HG02840 (cell line): Measurements from ENCODE around the gene ARHGAP45.
"Not testable (repeated sequence)": the region's sequence is repeated elsewhere in the genome, so short reads cannot be mapped to it uniquely, and the experiment has no call there.

ENCODE experiments used
- ATAC-seq: cut with Tn5 transposase; IDR thresholded peaks from one replicate; pipeline ENCODE4 v1.9.1; 2021; ENCODE audit warnings: mild to moderate bottlenecking, moderate library complexity, moderate number of reproducible peaks; ENCODE audit not compliant: unreplicated experiment, low FRiP score

Gene ARHGAP45

DNA sequence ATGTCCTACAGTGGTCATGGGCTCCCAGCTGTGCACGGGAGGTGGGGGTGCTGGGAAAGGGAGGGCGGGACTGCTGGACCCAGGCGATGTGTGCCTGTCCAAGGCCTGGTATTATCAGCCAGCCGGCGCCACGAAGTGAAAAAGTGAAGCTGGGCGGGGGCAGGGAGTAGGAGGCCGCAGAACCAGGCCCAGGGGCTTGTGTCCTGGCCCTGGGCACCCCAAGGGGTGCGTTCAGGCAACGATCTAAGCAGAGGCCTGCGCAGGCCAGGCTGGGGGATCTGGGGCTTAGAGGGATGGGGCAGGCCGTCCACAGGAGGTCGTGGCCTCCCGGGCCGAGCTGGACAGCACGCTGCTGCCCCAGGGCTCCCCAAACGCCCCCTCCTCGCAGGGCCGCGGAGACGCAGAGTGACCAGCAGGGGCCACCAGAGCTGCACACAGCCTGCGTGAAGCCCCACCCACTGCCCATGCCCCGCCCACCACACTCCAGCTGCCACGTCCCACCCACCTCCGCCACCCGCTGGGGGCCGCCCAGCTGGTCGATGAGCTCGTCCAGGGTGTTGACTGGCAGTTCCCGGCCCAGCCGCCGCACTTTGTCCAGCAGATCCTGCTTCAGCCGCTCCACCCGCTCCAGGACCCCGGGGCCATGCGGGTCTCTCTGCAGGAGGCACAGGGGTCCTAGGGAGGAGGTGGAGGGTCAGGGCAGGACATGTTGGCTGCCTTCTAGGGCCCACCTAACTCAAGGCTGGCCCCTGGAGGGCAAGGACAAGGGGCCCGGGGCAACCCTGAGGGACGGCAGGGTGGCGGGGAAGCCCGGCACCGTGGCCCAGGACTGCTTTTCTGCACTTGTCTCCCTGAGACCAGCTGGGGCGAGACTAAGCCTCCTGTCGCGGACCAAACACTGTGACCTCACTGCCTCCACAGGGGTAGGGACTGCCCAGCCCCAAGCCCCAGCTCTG lies 46.3 kb downstream of the ARHGAP45 start:
- no peak for ATAC-seq

DNA sequence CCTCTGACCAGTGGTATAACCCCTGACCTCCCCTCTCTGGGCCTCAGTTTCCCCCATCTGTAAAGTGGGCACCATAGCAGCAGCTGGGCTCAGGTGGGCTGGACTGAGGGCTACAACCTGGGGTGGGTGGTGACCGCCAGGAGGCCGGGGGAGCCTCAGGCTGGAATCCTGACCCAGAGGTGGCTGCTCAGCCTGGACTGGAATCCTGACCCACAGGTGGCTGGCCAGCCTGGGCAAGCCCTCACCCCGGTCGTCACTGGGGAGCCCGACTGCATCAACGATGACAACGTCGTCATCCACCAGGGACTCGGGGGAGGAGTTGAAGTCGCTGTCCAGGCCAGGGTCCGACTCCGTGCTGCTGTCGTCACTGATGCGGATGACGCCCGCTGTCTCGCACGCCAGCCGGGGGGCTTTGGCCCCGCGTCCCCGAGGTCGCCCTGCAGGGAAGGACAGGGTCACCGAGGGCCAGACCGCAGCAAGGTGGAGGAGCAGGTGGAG lies 47.1 kb downstream of the ARHGAP45 start:
- ATAC-seq: no peak

DNA sequence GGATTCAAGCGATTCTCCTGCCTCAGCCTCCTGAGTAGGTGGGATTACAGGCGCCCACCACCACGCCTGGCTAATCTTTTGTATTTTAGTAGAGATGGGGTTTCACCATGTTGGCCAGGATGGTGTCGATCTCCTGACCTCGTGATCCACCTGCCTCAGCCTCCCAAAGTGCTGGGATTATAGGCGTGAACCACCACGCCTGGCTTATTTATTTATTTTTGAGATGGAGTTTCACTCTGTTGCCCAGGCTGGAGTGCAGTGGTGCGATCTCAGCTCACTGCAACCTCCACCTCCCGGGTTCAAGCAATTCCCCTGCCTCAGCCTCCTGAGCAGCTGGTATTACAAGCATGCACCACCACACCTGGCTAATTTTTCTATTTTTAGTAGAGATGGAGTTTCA lies 47.8 kb downstream of the ARHGAP45 start:
- ATAC-seq: not testable (repeated sequence)

DNA sequence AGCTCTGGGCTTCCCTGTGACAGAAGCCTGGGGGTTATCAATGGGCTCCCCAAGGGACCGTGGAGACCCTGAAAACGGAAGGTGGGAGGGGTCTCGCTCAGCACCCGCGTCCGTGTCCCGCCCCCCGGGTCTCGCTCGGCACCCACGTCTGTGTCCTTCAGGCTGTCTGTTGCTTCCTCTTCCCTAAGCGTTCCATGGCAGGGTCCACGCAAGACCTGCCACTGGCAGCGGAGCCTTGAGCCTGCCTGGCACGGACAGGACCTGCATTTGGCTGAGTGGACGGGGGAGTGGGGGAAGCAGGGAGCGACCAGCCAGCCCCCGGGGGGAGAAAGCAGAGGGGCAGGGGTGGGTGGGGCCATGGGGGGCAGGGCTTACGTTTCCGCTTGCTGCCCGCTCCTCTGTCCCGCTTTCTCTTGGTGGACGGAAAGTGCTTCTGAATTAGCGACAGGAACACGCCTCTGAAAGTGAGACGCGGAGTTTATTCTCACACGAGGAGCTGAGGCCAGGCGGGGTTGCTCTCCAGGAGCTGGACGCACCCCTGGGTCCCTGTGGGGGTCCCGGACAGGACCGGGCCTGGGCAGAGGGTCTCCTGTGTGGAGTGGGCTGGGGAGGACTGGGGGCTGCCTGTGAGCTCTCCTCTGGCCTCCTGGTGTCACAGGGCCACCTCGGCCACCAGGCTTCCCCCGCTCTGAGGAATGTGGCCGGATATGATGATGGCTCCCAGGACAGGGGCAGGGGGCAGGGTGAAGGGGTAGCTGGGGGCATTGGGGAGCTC lies 48.9 kb downstream of the ARHGAP45 start:
- no peak for ATAC-seq

DNA sequence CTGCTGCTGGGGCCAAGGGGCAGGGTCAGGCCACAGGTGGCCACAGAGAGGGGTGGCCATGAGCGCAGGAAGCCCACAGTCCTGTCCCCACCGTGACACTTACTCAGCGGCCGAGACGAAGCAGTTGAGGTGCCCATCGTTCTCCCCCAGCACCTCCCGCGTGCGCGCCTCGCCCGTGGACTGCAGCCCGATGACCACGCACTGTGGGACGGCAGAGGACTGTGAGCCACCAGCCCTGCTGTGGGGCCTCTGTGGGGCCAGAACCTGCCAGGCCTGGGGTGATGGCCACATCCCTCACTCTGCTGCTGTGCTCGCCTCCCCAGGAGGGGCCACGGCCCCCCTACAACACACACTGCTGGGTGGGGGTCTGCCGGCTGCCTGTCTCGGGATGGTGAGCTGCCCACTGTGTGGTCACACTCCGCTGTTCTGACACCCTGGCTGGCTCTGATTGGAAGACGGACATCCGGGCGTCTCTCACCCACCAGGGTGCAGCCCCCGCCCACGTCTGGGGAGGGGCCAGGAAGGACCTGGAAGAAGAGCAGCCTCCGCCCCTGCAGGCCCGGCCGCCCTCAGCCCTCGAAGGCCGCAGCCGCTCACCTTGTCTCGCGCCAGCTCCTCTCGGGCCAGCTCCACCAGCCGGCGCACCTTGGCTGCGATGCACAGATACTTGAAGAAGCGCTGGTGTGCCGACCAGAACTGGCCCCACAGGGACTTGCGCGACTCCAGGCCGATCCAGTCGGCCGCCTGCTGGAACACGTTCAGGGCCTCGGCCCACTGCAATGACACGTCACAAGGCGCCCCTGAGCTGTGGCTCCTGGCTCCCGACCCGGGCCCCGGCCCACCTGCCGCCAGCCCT lies 50.0 kb downstream of the ARHGAP45 start:
- no peak for ATAC-seq

DNA sequence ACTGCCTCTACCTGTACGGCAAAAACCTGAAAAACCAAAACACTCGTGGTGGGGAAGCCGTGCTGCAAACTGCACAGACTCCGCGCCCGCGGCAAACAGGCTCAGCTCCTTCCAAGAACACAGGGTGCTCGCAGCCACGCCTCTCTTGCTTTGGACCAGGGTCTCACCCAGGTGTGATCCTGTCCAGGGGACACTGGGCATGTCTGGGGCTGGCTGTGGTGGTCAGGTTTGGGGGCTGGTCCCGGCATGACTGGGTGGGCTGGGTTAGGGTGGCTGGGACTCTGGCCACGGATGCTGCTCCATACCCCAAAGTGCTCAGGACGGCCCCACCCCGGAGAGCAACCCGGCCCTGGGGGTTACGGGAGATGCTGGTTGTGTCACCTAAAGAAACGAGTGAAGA lies 50.7 kb downstream of the ARHGAP45 start:
- no peak for ATAC-seq

DNA sequence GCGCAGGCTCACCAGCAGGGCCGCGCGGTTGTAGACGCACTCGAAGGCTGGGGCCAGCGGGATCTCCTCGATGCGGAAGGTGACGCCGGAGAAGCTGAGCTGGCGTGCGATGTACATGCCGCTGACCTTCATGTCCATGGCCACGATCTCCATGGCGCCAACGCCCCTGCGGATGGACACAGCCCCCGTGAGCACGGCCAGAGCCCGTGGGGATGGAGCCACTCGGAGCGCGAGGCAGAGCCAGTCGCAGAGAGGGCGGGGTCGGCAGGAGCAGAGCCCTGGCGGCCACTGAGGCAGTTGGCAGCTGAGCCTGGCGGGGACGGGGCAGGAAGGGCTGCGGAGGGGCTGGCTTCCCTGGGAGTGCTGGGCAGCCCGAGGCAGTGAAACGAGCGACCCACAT lies 52.0 kb downstream of the ARHGAP45 start:
- no peak for ATAC-seq

DNA sequence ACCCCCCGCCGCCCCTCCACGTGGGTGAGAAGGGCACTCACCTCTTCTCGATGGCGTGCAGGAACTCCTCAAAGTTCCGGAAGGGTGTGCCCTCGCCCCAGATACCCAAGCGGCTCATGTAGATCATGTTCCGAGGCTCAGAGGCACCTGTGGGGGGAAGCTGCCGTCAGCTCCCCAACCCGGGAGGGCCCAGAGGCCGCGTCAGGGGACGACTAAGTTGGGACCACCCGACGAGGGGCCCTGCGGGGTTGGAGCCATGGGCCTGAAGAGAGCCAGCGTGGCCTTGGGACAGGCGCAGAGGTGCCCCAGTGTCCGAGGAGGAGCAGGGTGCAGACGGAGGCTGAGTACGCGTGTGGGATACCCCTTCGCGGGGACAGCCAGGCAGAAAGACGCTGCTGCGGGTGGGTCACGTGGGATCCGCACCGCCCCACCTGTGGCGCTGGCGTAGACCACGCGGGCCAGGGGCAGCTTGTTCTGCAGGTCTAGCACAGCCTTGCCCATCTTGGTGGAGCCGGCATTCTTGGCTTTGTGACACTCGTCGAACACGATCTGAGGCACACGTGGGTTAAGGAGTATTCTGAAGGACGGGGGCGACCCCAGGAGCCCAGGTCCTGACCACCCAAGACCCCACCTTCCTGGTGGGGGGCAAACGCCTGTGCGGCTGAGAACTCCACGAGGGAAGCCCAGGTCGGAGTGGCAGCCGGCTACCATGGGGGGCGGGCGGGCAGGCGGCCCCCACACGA lies 52.7 kb downstream of the ARHGAP45 start:
- ATAC-seq: no peak

DNA sequence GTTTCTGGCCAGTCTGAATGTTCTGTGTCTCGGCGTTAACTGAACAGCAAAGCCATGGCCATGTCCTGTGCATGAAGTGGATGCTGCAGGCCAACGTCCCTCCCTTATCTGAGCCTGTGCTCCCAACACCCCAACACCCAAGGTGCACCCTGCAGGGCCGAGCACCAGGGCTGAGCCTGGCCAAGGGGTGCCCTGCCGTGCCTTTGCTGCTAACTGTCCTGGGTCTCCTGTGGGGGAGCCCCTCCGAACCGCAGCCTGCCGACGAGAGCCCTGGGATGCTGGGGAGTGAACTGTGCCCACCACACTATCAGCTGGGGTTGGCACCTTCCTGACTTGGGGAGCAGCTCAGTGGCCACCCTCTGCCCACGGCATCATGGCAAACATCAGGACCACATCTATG lies 54.4 kb downstream of the ARHGAP45 start:
- ATAC-seq: no peak

DNA sequence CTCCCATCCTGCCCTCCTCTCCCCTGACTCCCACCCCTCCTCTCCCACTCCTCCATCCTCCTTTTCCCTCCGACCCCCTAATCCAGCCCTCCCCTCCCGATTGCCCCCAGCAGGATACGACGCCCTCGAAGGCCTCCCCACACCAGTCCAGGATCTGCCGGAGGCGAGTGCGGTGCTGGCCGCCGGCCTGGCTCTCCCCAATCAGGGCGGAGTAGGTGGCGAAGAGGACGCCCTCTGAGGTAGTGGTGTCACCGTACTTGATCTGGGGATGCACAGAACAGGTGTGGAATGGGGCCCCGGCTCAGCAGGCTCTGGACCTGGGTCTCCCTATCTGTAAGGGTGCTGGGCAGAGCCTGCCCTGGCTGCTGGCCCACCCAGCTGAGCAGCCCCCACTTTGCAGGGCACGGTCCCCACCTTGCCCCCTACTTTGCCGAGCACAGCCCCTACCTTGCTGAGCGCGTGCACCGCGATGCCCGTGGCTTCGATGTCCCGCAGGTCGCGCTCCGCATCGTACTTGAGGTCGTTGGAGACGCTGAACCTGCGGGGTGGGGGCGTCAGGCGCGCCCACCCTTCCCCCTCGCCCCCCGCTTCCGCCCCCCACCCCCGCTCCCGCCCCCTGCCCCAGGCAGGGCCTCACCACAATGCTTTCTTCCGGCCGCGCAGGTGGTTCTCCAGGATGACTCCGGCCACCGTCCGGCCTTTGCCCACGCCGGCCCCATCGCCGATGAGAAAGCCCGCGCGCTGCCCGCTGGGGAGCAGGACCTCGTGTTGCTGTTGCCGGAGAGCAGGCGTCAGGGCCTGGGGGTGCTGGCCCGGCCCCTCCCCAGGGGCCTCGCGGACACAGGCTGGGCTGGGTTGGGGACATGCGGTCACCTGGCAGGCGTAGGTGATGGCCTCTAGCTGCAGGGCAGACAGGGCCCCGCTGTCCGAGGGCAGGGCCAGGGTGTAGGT lies 55.3 kb downstream of the ARHGAP45 start:
- ATAC-seq: no peak

DNA sequence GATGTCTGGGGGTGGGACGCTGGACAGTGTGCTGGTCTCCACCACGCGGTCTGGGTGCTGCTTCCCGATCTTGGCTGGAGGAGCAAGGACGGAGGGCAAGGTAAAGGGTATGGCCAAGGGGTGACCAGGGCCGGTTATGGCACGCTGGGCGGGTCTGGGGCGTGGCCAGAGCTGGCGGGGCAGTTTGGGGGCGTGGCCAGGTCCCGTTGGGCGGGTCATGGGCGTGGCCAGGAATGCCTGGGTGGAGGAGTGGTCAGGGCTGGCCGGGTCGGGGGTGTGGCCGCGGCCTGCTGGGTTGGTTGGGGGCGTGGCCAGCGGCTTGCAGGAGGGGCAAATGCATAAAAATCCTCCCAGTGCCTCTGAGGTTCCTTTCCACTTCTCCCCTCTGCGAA lies 56.0 kb downstream of the ARHGAP45 start:
- ATAC-seq: no peak

DNA sequence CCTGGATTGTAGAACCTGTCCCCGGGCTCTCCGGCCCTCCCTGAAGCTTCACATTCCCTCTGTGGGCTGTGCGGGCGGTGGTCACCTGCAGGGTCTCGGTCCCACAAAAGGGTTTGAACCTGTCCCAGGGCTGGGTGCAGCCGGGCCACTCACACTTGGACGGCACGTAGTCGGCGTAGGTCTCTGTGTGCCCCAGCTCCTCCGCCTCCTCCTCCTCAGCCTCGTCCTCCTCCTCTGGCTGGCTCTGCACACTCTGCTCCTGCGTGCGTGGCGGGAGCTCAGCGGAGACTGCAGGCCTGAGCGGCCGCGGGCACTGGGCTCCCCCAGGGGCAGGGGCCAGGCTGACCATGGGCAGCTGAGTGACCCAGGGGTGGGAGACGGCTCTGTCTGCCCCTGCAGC lies 56.4 kb downstream of the ARHGAP45 start:
- no peak for ATAC-seq

DNA sequence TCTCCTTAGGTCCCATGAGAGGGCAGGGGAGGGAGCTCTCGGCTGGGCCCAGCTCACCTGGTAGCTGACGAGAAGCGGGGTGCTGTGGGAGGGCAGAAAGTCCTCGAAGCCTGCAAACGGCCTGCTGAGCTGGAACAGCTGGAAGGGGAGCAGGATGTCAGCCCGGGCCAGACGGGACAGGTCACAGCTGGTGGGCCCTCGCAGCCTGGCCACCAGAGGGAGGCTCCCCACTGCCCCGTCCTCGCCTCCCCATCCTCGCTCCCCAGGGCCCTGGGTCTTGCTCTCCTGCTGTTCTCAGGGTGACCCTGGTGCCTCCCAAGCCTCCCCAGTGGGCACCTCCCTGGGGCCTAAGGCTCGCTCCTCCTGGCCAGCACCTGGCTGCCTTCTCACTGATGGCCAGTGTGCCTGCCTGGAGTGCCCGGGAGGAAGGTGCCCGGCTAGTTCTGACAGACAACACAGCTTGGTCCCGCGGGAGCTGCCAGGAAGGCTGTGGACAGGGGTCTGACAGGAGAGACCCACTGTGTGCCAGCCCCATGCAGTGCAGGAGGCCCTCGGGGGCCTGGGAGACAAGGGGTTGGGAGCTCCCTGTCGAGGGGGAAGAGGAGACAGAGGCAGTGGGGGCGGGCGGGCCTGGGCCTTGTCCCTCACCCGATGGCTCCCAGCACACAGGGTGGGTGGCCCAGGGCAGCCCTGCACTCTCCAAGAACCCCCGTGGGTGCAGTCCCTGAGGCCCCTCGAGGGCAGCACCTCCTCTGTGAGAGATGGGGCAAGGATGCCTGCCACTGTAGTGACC lies 57.1 kb downstream of the ARHGAP45 start:
- ATAC-seq: no peak

DNA sequence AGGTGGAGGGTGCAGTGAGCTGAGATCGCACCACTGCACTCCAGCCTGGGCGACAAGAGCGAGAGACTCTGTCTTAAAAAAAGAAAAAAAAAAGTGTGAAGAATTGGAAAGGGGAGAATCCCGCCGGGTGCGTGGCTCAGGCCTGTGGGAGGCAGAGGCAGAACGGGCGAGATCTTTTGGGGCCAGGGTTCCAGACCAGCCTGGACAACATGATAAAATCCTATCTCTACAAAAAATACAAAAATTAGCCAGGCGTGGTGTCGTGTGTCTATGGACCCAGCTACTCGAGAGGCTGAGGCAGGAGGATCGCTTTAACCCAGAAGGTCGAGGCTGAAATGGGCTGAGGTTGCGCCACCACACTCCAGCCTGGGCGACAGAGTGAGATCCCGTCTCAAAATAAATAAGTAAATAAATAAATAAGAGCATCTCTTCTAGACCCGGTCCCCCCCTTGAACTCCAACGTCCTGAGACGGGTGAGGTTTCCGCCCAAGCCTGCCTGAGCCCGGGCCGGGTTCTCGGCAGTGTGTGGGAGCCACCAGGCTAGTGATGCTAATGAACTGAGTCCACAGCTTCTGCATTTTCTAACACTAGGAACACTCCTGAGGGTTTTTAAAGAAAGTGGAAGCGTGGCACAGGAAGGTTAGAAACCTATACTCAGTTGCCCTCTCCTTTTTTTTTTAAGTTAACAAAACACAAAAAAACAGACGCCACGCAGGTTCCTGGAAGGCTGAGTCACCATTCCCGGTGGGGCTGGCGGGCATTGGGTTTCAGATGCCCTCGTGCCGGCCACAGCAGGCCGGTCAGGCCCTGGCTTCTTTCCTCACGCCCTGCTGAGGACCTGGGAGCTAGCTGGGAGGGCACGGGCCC lies 58.9 kb downstream of the ARHGAP45 start:
- no peak for ATAC-seq

DNA sequence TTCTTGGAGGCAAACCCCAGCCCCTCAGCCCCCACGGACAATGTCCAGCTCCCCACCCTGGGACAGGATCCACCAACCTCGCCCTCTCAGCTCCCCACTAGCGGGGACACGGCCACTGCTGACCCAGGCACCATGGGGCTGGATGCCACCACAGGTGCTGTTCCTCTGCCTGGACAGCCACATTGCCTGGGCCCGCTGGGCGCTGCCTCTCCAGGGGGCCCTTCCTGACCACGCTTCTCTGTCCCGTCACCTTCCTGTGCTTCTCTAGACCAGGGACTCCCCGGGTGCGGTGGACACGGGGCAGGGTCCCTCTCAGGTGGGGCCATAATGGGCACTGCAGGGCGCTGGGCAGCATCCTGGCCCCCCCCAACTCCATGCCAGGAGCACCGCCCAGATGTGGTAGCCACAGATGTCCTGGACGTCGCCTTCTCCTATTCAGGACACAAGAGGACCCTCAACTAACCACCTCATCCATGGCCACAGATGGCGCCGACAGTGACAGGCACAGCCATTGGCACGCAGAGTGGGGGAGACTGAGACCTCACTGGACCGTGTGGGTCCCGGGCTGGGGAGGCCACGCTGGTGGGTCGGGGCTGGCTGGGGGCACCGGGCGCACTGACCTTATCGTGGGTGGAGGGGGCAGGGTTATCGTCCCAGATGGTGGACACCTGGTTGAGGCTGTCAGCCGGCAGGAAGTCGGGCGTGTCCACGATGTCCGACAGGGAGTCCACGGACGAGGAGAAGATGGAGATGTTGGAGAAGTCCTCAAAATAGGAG lies 60.2 kb downstream of the ARHGAP45 start:
- ATAC-seq: no peak

DNA sequence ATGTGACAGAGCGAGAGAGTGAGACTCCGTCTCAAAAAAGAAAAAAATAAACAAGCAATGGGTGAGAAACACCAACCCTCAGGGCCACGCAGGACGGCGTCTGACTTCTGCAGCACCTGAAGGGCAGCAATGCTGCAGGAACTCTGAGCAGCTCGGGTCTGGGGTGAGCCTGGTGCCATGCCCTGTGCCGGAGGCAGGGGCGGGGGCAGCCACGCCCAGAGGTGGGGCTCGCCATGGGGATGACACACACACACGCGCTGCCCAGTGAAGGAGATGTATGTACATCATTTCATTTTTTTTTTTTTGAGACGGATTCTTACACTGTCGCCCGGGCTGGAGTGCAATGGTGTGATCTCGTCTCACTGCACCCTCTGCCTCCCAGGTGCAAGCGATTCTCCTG lies 61.1 kb downstream of the ARHGAP45 start:
- ATAC-seq: no peak
